ENCODE results near the gene PPFIA3. TPM values are rescaled to one million over a fixed set of nuclear protein-coding genes. Genes with fewer than 3 reads are reported as not detected.
"Not testable (repeated sequence)": the region's sequence is repeated elsewhere in the genome, so short reads cannot be mapped to it uniquely, and the experiment has no call there.

The PPFIA3 gene
- total and polyA plus RNA-seq, 2 of the 4 experiments (the other 2 are of a cell fraction) = 0.90 to 2.4 TPM

GRCh38 chr19:49120868-49121267 is 1.5 kb downstream of the PPFIA3 start:
- ATAC-seq (ENCODE audit: low read depth) = no peak
- Histone ChIP-seq H3K4me3 (ENCODE audit: insufficient read depth, low read depth, low read length) (no peak overlapping the region), H4K91ac (ENCODE audit: insufficient read depth, low read depth, low read length) (no peak overlapping the region), H3K9ac (ENCODE audit: low read depth, low read length) (no peak overlapping the region), H2AK9ac (replicated peaks; ENCODE audit: low read depth, low read length, poor library complexity) (no peak overlapping the region), H3K79me1 (ENCODE audit: low read depth in 1 of 2, low read length in 2 of 2) (peaks cover 0 to 23% of the 10 kb centered on the region in 2 experiments; a peak in 2 of 4 replicates), H3K14ac (replicated peaks; ENCODE audit: low read depth, low read length) (no peak overlapping the region), H2BK15ac (ENCODE audit: low read depth, low read length) (no peak overlapping the region), H4K20me1 (ENCODE audit: insufficient read depth, low read length) (peaks cover 3% of the 10 kb centered on the region; the same call in 1 of the 2 replicates), H4K5ac (ENCODE audit: low read depth, low read length) (no peak overlapping the region), H3K36me3 (ENCODE audit: control insufficient read depth, insufficient read depth, low read length) (no peaks in the 10 kb centered on the region), H3K23ac (ENCODE audit: low read depth, low read length) (no peak overlapping the region), H3K4ac (ENCODE audit: low read depth, low read length) (no peak overlapping the region), H3K27me3 (ENCODE audit: control insufficient read depth, insufficient read depth, low read length) (peaks cover 12% of the 10 kb centered on the region), H2BK20ac (ENCODE audit: low read depth, low read length) (no peak overlapping the region), H3K4me1 (ENCODE audit: control insufficient read depth, insufficient read depth, low read length) (peaks cover 4% of the 10 kb centered on the region; the same call in 1 of the 2 replicates), H3K9me3 (ENCODE audit: control insufficient read depth, insufficient read depth, low read length) (no peaks in the 10 kb centered on the region), H2AFZ (replicated peaks; ENCODE audit: low read length, poor library complexity) (no peak overlapping the region), H2BK120ac (ENCODE audit: low read depth, low read length) (no peak overlapping the region), H3K9me1 (ENCODE audit: insufficient read depth, low read length) (peaks cover 10% of the 10 kb centered on the region), H2BK5ac (ENCODE audit: low read depth, low read length, poor library complexity, severe bottlenecking) (no peak overlapping the region), H3K4me2 (ENCODE audit: low read depth, low read length) (no peak overlapping the region), H3K56ac (ENCODE audit: extremely low read depth, insufficient read depth, low read length) (no peak overlapping the region), H2AK5ac (ENCODE audit: low read depth, low read length) (no peak overlapping the region), H3K27ac (ENCODE audit: insufficient read depth, low read length) (no peak overlapping the region), H3K18ac (ENCODE audit: low read depth, low read length) (no peak overlapping the region), H4K8ac (ENCODE audit: low read depth in 2 of 2, low read length in 2 of 2) (no peak overlapping the region)
- POLR2A ChIA-PET (ENCODE audit: unreplicated experiment) = no interaction called here
- CTCF ChIA-PET = interaction anchor here (0.6 to 1.3 kb wide), 2 partner anchors 26 to 63 kb away, joined by 3 to 4 read pairs; partner anchors contain the start of gene CGB7
- no TSS peak for BruUV-seq (replicated peaks)
- TF ChIP-seq, protein P1, sequence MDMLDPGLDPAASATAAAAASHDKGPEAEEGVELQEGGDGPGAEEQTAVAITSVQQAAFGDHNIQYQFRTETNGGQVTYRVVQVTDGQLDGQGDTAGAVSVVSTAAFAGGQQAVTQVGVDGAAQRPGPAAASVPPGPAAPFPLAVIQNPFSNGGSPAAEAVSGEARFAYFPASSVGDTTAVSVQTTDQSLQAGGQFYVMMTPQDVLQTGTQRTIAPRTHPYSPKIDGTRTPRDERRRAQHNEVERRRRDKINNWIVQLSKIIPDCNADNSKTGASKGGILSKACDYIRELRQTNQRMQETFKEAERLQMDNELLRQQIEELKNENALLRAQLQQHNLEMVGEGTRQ (IDR thresholded peaks at IDR 0.05; ENCODE audit: low read depth, low read length) = no peak
- in situ Hi-C loops (cut with MboI; ENCODE audit: low sequenced_read_pairs) (no loop called here), intact Hi-C loops (cut with micrococcal nuclease) (no loop called here), dilution Hi-C loops (cut with HindIII; ENCODE audit: low sequenced_read_pairs, unreplicated experiment) (no loop called here)
- 56% methylated on average over 1 of the region's 2 CpGs; no CpG with 5 or more reads in 1 of the 2 experiments for WGBS, 2 experiments (ENCODE audit: extremely low coverage in 2 of 2, insufficient read length in 1 of 2)
- DNase-seq = no peak

- H3K14ac ChIP-seq (replicated peaks; ENCODE audit: low read depth, low read length); BruUV-seq (replicated peaks); DNase-seq; H2BK20ac ChIP-seq (ENCODE audit: low read depth, low read length); H4K5ac ChIP-seq (ENCODE audit: low read depth, low read length); H2BK120ac ChIP-seq (ENCODE audit: low read depth, low read length); H2BK5ac ChIP-seq (ENCODE audit: low read depth, low read length, poor library complexity, severe bottlenecking); H3K23ac ChIP-seq (ENCODE audit: low read depth, low read length); H3K18ac ChIP-seq (ENCODE audit: low read depth, low read length); POLR2A ChIA-PET (ENCODE audit: unreplicated experiment); H3K56ac ChIP-seq (ENCODE audit: extremely low read depth, insufficient read depth, low read length); H3K9me3 ChIP-seq (ENCODE audit: control insufficient read depth, insufficient read depth, low read length); H3K4me1 ChIP-seq (ENCODE audit: control insufficient read depth, insufficient read depth, low read length); dilution Hi-C loops (cut with HindIII; ENCODE audit: low sequenced_read_pairs, unreplicated experiment); H3K9ac ChIP-seq (ENCODE audit: low read depth, low read length); H4K91ac ChIP-seq (ENCODE audit: insufficient read depth, low read depth, low read length); H3K4ac ChIP-seq (ENCODE audit: low read depth, low read length); intact Hi-C loops (cut with micrococcal nuclease); H2AK5ac ChIP-seq (ENCODE audit: low read depth, low read length); H3K9me1 ChIP-seq (ENCODE audit: insufficient read depth, low read length); H3K36me3 ChIP-seq (ENCODE audit: control insufficient read depth, insufficient read depth, low read length); H2AFZ ChIP-seq (replicated peaks; ENCODE audit: low read length, poor library complexity); H4K8ac ChIP-seq (ENCODE audit: low read depth in 2 of 2, low read length in 2 of 2); H3K27ac ChIP-seq (ENCODE audit: insufficient read depth, low read length); ATAC-seq (ENCODE audit: low read depth); H3K4me2 ChIP-seq (ENCODE audit: low read depth, low read length); H2AK9ac ChIP-seq (replicated peaks; ENCODE audit: low read depth, low read length, poor library complexity); H2BK15ac ChIP-seq (ENCODE audit: low read depth, low read length); H4K20me1 ChIP-seq (ENCODE audit: insufficient read depth, low read length); in situ Hi-C loops (cut with MboI; ENCODE audit: low sequenced_read_pairs); H3K4me3 ChIP-seq (ENCODE audit: insufficient read depth, low read depth, low read length); CTCF ChIA-PET: not testable (repeated sequence)
- H3K79me1 ChIP-seq (ENCODE audit: low read depth in 1 of 2, low read length in 2 of 2) = peaks cover 0 to 13% of the 10 kb centered on the region in 2 experiments; a peak in 2 of 4 replicates
- WGBS, 2 experiments (ENCODE audit: extremely low coverage in 2 of 2, insufficient read length in 1 of 2) = 74% methylated on average over 7 of the region's 10 CpGs; no CpG with 5 or more reads in 1 of the 2 experiments
- H3K27me3 ChIP-seq (ENCODE audit: control insufficient read depth, insufficient read depth, low read length) = peaks cover 12% of the 10 kb centered on the region
These were observed 2.5 kb downstream of the PPFIA3 start for GRCh38 chr19:49121841-49122240.
